ENCODE results near the gene NHEJ1.

- no peak for TF ChIP-seq CTCF (IDR thresholded peaks at IDR 0.05; ENCODE audit: low read length)
- TF ChIP-seq EZH2 (optimal IDR thresholded peaks at IDR 0.05; ENCODE audit: low read depth, low read length): no peak
Observed at GRCh38 chr2:219198974-219199373, 38.4 kb upstream of the NHEJ1 start.
